ENCODE data around the gene NMRK2. TPM values are rescaled to one million over a fixed set of nuclear protein-coding genes. Genes with fewer than 3 reads are reported as not detected.

Gene NMRK2
- total and polyA plus RNA-seq, 4 donors: 0.18 to 5.5 (median 2.4) TPM; not detected in 1

DNA sequence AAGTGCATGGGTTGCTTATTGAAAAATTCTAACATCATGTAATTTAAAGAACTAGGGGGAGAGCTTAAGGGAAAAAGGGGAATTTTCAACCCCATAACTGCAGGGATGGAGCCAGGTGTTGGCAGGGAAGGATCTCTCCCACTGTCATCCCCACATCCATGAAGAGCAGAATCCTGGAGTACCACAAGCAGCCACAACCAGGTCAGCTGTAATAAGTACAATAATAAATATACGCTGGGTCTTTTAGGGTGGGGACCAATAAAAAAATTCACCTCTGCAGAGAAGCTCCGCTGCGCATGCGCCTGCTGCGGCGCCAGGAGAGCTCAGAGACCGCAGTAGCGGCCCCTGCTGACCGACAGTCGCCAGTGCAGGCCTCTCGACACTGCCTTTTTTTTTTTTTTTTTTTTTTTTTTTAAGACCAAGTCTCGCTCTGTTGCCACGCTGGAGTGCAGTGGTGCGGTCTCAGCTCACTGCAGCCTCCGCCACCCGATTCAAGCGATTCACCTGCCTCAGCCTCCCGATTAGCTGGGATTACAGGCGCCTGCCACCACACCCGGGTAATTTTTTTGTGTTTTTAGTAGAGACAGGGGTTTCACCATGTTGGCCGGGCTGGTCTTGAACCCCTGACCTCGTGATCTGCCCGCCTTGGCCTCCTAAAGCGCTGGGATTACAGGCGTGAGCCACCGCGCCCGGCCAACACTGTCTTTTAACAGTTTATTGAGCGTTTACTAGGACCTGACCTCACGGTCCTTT, 54.9 kb downstream of the NMRK2 start:
- ATAC-seq (ENCODE audit: low FRiP score) (peak; percentile 72), DNase-seq (peak; percentile 91 to 95)
- no peak overlapping the region for H3K4me3 ChIP-seq (ENCODE audit: low read length in 2 of 2)
- peaks cover 0 to 5% of the 10 kb centered on the region in 2 donors for H3K4me1 ChIP-seq (ENCODE audit: control insufficient read depth in 1 of 2, insufficient read depth in 2 of 2, low read length in 2 of 2)
- H3K27ac ChIP-seq (ENCODE audit: low read depth in 1 of 2, low read length in 2 of 2): no peak overlapping the region
- no peaks in the 10 kb centered on the region for H3K27me3 ChIP-seq (ENCODE audit: control insufficient read depth in 1 of 2, insufficient read depth in 2 of 2, low read length in 1 of 2)
- H3K9me3 ChIP-seq (ENCODE audit: control insufficient read depth, low read length): no peaks in the 10 kb centered on the region
- WGBS, 2 donors: 9 to 11% methylated on average over 30 of the region's 30 CpGs
- intact Hi-C loops (cut with DNase I): loop anchor here (5.0 kb wide), 3 partner anchors 195 to 225 kb away; partner anchors contain the start of genes ANKRD24 (in 1 of the 2), APBA3 (in 1 of the 2), MRPL54 (in 1 of the 2) and SIRT6 (in 1 of the 2)
- peaks cover 0 to 7% of the 10 kb centered on the region in 2 donors for H3K36me3 ChIP-seq (ENCODE audit: control insufficient read depth in 1 of 2, insufficient read depth in 2 of 2, low read length in 1 of 2)

GRCh38 chr19:3990815-3991117, 57.9 kb downstream of the NMRK2 start:
- intact Hi-C loops (cut with DNase I): no loop called here
- DNase-seq: no peak
- no peaks in the 10 kb centered on the region for H3K9me3 ChIP-seq (ENCODE audit: control insufficient read depth, low read length)
- no peaks in the 10 kb centered on the region for H3K36me3 ChIP-seq (ENCODE audit: control insufficient read depth in 1 of 2, insufficient read depth in 2 of 2, low read length in 1 of 2)
- H3K4me1 ChIP-seq (ENCODE audit: control insufficient read depth in 1 of 2, insufficient read depth in 2 of 2, low read length in 2 of 2): peaks cover 0 to 5% of the 10 kb centered on the region in 2 donors
- H3K27me3 ChIP-seq (ENCODE audit: control insufficient read depth in 1 of 2, insufficient read depth in 2 of 2, low read length in 1 of 2): no peaks in the 10 kb centered on the region
- ATAC-seq (ENCODE audit: low FRiP score): no peak
- 68 to 79% methylated on average over 3 of the region's 3 CpGs for WGBS, 2 donors
- H3K4me3 ChIP-seq (ENCODE audit: low read length in 2 of 2): no peak overlapping the region
- no peak overlapping the region for H3K27ac ChIP-seq (ENCODE audit: low read depth in 1 of 2, low read length in 2 of 2)

Small RNA genes within 50 kb of the gene (microRNA-seq; reads per million reads assigned to microRNA genes)
- 0 reads per million in 2 donors for gene MIR637

Other genes starting within 250 kb of the NMRK2 start
- 10 to 100 TPM; 78.7 to 83.3 TPM for gene PIP5K1C, start 232.6 kb upstream of the NMRK2 start, total RNA-seq
- gene PIP5K1C, start 232.6 kb upstream of the NMRK2 start, polyA plus RNA-seq: 10 to 100 TPM; 25.2 to 26.8 TPM
- under 1 TPM; 0.26 to 0.60 TPM for gene TJP3, start 224.7 kb upstream of the NMRK2 start, total RNA-seq
- 10 to 100 TPM in 1 of 2 donors, under 1 TPM in 1; 0.84 to 29.2 TPM for gene TJP3, start 224.7 kb upstream of the NMRK2 start, polyA plus RNA-seq
- 10 to 100 TPM; 15.7 to 24.3 TPM for gene APBA3, start 171.4 kb upstream of the NMRK2 start, total RNA-seq
- 10 to 100 TPM in 1 of 2 donors, 1 to 10 TPM in 1; 7.1 to 25.6 TPM for gene APBA3, start 171.4 kb upstream of the NMRK2 start, polyA plus RNA-seq
- gene MRPL54, start 170.4 kb upstream of the NMRK2 start, total RNA-seq: 10 to 100 TPM; 39.6 to 40.7 TPM
- 100 to 1,000 TPM in 1 of 2 donors, 10 to 100 TPM in 1; 88.7 to 125 TPM for gene MRPL54, start 170.4 kb upstream of the NMRK2 start, polyA plus RNA-seq
- not detected for gene RAX2, start 160.8 kb upstream of the NMRK2 start, total RNA-seq
- gene RAX2, start 160.8 kb upstream of the NMRK2 start, polyA plus RNA-seq: not detected
- 1 to 10 TPM; 1.9 to 2.0 TPM for gene MATK, start 146.7 kb upstream of the NMRK2 start, total RNA-seq
- gene MATK, start 146.7 kb upstream of the NMRK2 start, polyA plus RNA-seq: 1 to 10 TPM; 1.7 to 5.5 TPM
- not detected for gene ZFR2, start 64.0 kb upstream of the NMRK2 start, total RNA-seq
- not detected for gene ZFR2, start 64.0 kb upstream of the NMRK2 start, polyA plus RNA-seq
- not detected for gene ATCAY, start 52.4 kb upstream of the NMRK2 start, total RNA-seq
- gene ATCAY, start 52.4 kb upstream of the NMRK2 start, polyA plus RNA-seq: not detected
- gene DAPK3, start 38.0 kb downstream of the NMRK2 start, total RNA-seq: 100 to 1,000 TPM; 118 to 197 TPM
- 100 to 1,000 TPM in 1 of 2 donors, 10 to 100 TPM in 1; 78.0 to 146 TPM for gene DAPK3, start 38.0 kb downstream of the NMRK2 start, polyA plus RNA-seq
- 1,000 to 10,000 TPM; 1,616 to 1,851 TPM for gene EEF2, start 52.4 kb downstream of the NMRK2 start, total RNA-seq
- gene EEF2, start 52.4 kb downstream of the NMRK2 start, polyA plus RNA-seq: 1,000 to 10,000 TPM in 1 of 2 donors, 100 to 1,000 TPM in 1; 969 to 1,197 TPM
- gene PIAS4, start 74.7 kb downstream of the NMRK2 start, total RNA-seq: 10 to 100 TPM; 14.9 to 20.3 TPM
- 10 to 100 TPM in 1 of 2 donors, 1 to 10 TPM in 1; 6.5 to 16.8 TPM for gene PIAS4, start 74.7 kb downstream of the NMRK2 start, polyA plus RNA-seq
- 10 to 100 TPM; 50.4 to 53.9 TPM for gene ZBTB7A, start 133.8 kb downstream of the NMRK2 start, total RNA-seq
- gene ZBTB7A, start 133.8 kb downstream of the NMRK2 start, polyA plus RNA-seq: 10 to 100 TPM in 1 of 2 donors, 1 to 10 TPM in 1; 7.8 to 14.5 TPM
- gene MAP2K2, start 191.1 kb downstream of the NMRK2 start, total RNA-seq: 10 to 100 TPM; 80.8 to 97.8 TPM
- 100 to 1,000 TPM in 1 of 2 donors, 10 to 100 TPM in 1; 82.4 to 230 TPM for gene MAP2K2, start 191.1 kb downstream of the NMRK2 start, polyA plus RNA-seq
- gene CREB3L3, start 220.6 kb downstream of the NMRK2 start, total RNA-seq: not detected
- 10 to 100 TPM in 1 of 2 donors, under 1 TPM in 1; 0.15 to 25.2 TPM for gene CREB3L3, start 220.6 kb downstream of the NMRK2 start, polyA plus RNA-seq
- 10 to 100 TPM; 19.4 to 23.5 TPM for gene SIRT6, start 249.5 kb downstream of the NMRK2 start, total RNA-seq
- gene SIRT6, start 249.5 kb downstream of the NMRK2 start, polyA plus RNA-seq: 10 to 100 TPM; 13.5 to 26.1 TPM
- gene ANKRD24, start 249.6 kb downstream of the NMRK2 start, total RNA-seq: under 1 TPM; 0.29 to 0.63 TPM
- gene ANKRD24, start 249.6 kb downstream of the NMRK2 start, polyA plus RNA-seq: 1 to 10 TPM in 1 of 2 donors, under 1 TPM in 1; 0.74 to 1.6 TPM

All from aorta (tissue), 5 donors.